ENCODE data around the gene C2CD4D.
A peak's percentile ranks its signal among the peaks of the same experiment; 100 is the strongest.

C2CD4D gene

GRCh38 chr1:151811181-151811580 is 28.4 kb downstream of the C2CD4D start:
- no peak for DNase-seq

- no peak for DNase-seq
These were observed 29.5 kb downstream of the C2CD4D start for GRCh38 chr1:151809985-151810556.

DNA sequence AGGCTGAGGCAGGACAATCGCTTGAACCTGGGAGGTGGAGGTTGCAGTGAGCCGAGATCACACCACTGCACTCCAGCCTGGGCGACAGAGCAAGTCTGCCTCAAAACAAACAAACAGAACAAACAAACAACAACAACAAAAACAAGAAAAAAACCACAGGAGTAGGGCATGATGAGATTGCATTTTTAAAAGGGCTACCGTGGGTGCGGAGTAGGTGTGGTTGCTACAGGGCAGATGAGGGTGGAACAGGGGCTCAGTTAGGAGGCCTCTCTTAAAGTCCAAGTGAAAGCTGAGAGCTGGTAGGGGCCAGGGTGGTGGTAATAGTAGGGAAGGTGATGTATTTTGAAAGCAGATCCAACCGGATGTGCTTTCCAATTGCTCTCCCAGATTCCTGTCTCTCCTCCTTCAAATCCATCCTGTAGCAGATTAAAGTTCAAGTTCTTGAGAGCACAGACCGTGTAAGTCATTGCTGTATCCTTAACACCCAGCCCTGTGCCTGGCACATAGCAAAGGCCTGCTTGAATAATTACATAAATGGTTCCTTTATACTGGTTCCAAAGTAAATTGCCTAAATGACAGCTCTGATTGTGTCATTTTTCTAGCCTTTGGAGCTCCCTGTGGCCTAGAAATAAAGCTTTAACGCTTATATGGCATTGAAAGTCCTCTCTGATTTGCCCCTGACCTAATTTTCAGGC is 30.2 kb downstream of the C2CD4D start:
- no peak for DNase-seq

- no peak for DNase-seq
These were observed 31.9 kb downstream of the C2CD4D start for GRCh38 chr1:151807766-151808165.

GRCh38 chr1:151807131-151807530 is 32.5 kb downstream of the C2CD4D start:
- no peak for DNase-seq

- no peak for DNase-seq
These were observed 33.5 kb downstream of the C2CD4D start for GRCh38 chr1:151806170-151806569.

DNA sequence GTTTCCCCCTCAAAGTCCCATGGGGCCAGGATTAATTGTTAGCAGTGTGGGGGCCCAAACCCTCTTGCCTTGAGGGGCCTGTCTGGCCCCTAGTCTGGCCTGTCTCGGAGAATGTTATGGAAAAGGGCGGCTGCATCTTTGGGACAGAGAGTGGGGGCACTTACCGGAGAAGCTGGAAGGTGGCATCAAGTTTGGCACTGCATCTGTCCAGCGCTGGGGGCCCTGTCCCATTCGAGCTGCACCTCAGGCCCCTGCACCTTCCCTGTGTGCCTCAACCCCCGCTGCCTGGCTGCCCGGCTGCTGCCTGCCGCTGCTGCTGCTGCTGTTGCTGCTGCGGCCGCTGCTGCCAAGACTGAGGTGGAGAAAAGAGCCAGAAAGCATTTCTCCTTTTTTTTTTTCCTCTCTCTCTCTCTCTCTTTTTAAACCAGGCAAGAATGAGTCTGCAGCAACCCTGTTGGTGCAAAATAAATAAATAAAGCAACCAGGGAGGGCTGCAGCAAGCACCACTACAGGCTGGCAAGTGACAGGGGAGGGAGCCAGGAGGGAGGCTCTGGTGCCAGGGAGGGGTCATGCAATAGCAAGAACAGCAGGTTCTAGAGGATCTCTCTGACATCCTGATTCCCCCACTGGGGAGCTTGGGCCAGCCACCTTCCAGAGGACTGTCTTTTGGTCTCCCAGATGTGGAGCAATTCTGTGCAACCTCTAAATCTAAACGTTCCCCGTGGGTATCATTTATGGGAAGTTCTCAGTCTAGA is 34.4 kb downstream of the C2CD4D start, which contains the start of gene LINGO4:
Gene LINGO4, minus strand, starts transcription at position 354 of the 755 bp plus-strand sequence. CDS start 2,715 bp downstream, outside the sequence.
- no peak for DNase-seq

DNA sequence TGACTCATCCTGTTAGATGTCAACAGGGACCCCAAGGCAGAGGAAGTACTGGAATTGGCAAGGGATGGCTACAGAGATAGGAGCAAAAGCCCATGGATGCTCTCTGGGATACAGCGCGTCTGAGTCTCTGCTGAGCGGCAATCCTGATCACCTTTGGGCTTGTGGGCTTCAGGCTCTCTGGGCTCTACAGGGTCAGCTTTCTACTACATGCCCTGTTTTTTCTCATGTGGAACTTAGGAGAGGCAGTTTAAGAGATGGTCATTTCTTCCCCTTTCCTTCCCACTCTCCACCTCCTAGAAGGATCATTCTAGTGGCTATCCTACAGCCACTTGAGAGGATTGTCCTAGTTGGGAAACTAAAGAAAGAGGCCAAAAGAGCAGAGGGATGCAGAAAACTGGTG is 35.7 kb downstream of the C2CD4D start:
- no peak for DNase-seq

DNA sequence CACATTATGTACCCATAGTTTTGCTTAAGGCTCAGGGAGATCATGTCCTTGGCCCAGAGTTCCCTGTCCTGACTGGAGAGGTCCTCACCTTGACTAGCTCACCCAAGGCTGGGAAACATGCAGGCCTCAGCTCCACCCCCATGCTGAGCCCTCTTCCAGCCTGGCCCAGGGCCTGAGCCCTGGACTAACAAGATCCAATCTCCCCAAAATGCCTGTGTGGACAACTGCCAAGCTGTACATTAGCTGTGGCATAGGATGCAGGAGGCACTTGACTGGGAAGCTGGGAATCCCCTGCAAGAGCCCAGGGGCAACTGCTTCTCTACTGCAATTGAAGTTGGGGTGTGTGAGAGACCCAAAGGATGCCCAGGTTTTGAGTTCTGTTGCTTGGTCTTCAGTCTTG is 36.5 kb downstream of the C2CD4D start:
- DNase-seq: no peak

DNA sequence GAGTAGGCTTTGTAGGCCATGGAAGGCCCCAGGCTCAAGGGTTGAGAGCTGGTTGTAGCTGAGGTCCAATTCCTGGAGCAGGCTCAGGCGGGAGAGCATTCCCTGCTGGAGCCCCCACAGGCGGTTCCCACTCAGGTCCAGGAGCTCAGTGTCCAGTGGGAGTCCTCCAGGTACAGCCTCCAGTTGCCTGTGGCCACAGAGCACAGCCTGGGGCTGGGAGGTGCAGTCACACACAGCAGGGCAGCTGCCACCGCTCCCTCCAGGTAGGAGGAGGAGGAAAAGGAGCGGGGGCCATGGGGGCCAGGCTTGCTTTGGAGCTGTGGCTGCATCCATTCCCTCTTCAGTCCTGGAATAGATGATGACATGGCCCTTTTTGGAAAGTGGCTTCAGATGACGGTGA is 37.2 kb downstream of the C2CD4D start:
- no peak for DNase-seq

- DNase-seq: no peak
These were observed 37.8 kb downstream of the C2CD4D start for GRCh38 chr1:151801846-151802245.

- no peak for DNase-seq
These were observed 38.3 kb downstream of the C2CD4D start for GRCh38 chr1:151801310-151801820.

DNA sequence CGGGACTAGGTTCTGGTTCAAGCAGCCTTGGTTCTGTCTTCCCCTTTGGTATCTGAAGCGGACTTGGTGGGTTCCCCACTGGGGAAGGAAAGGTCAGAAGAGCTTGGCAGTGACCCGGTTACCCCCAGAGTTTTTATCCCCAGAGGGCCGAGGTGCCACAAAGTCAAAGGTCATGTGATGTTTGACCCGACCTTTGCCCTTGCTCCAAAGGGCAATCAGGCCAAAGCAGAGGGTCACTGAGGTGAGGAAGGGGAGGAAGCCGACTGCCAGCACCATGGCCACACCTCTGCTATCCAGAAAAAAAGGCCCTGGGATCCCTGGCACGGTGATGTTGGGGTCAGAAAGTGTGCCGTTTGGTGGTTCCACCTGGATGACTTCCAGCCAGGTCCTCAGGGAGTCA is 38.8 kb downstream of the C2CD4D start:
- DNase-seq: no peak

- no peak for DNase-seq
These were observed 40.2 kb downstream of the C2CD4D start for GRCh38 chr1:151799179-151800022.

DNA sequence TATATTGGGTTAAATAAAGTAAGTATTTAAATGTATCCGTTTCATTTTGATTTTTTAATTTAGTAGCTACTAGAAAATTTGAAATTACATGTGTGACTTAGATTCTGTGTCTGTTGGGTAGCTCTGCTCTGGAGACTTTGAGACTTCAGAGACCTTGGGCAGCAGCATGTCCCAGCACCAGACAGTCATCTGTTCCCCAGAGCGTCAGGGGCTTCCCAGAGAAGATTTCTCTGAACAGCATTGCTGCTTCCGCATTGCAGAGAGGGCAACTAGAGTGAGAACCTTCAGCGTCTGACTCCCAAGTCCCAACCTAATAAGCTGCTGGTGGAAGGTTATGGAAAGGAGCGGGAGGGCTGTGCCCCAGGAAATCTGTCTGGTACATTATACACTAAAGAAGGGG is 41.0 kb downstream of the C2CD4D start:
- no peak for DNase-seq

GRCh38 chr1:151790940-151791651 is 48.5 kb downstream of the C2CD4D start:
- DNase-seq: peak in 1 of 5 experiments; percentile 20

GRCh38 chr1:151790071-151790939 is 49.3 kb downstream of the C2CD4D start, which contains the start of gene TDRKH:
TDRKH (minus strand) TSS chr1:151790500; CDS start chr1:151783022, 7,478 bp downstream.
- DNase-seq: peak; percentile 93 to 100 (median 98)
